SK-N-SH treated with all-trans-retinoic acid at 6 μM for 48 hours (cell line): Measurements from ENCODE around the gene PTEN.
"Not testable (repeated sequence)": the region's sequence is repeated elsewhere in the genome, so short reads cannot be mapped to it uniquely, and the experiment has no call there.

Source experiments
- ARNTL ChIP-seq: fragments of 450-650 bp; formaldehyde crosslinking; IDR thresholded peaks from 2 replicates; pipeline ENCODE4 v1.5.0; 2020; ENCODE audit warnings: low read depth, mild to moderate bottlenecking, moderate library complexity, borderline replicate concordance
- CSDC2 ChIP-seq: fragments of 250-450 bp; sonication (Bioruptor Pico); IDR thresholded peaks from 2 replicates; pipeline ENCODE4 v1.5.0; 2020; ENCODE audit warnings: mild to moderate bottlenecking, moderate library complexity
- TOX ChIP-seq: fragments of 250-450 bp; sonication (Bioruptor Pico); IDR thresholded peaks from 2 replicates; pipeline ENCODE4 v1.8.0; 2021; ENCODE audit warnings: mild to moderate bottlenecking, moderate library complexity, borderline replicate concordance
- ZFP3 ChIP-seq: fragments of 250-450 bp; sonication (Bioruptor Pico); IDR thresholded peaks from 2 replicates; pipeline ENCODE4 v1.5.0; 2020; ENCODE audit warnings: mild to moderate bottlenecking, moderate library complexity
- ZNF565 ChIP-seq: fragments of 450-650 bp; formaldehyde crosslinking; conservative IDR thresholded peaks from 2 replicates; pipeline ENCODE4 v1.5.0; 2020; ENCODE audit warnings: low read depth, mild to moderate bottlenecking, moderate library complexity

DNA sequence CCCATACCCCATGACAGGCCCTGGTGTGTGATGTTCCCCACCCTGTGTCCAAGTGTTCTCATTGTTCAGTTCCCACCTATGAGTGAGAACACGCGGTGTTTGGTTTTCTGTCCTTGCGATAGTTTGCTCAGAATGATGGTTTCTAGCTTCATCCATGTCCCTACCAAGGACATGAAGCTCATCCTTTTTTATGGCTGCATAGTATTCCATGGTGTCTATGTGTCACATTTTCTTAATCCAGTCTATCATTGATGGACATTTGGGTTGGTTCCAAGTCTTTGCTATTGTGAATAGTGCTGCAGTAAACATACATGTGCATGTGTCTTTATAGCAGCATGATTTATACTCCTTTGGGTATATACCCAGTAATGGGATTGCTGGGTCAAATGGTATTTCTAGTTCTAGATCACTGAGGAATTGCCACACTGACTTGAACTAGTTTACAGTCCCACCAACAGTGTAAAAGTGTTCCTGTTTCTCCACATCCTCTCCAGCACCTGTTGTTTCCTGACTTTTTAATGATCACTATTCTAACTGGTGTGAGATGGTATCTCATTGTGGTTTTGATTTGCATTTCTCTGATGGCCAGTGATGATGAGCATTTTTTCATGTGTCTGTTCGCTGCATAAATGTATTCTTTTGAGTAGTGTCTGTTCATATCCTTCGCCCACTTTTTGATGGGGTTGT lies 18.1 kb downstream of the PTEN start:
- not testable (repeated sequence) for TF ChIP-seq CSDC2; ZNF565 (CRISPR knock-in tag); ARNTL (CRISPR knock-in tag); ZFP3 (CRISPR knock-in tag); TOX (CRISPR knock-in tag)
